AG04450 (cell line): Measurements from ENCODE around the gene TENT5A. TPM values are rescaled to one million over a fixed set of nuclear protein-coding genes. Genes with fewer than 3 reads are reported as not detected.
"Not testable (repeated sequence)": the region's sequence is repeated elsewhere in the genome, so short reads cannot be mapped to it uniquely, and the experiment has no call there.

ENCODE experiments used
- CTCF ChIA-PET: fragments of 300-600, 350-600 bp; formaldehyde crosslinking; extraction: SDS; loops from one replicate; lab custom pipeline; 2022; ENCODE audit warnings: antibody characterized with exemption, inconsistent platforms; lab: Charles Lee
- POLR2A ChIA-PET: fragments of 350-600 bp; formaldehyde crosslinking; extraction: SDS; loops from one replicate; lab custom pipeline; 2021; ENCODE audit warnings: antibody characterized with exemption, inconsistent platforms; lab: Yijun Ruan, JAX
- DNase-seq: peaks from one replicate; pipeline ENCODE4 v3.0.0-alpha.2; 2011; ENCODE audit warnings: low read depth, low spot score
- H3K27ac ChIP-seq: one replicate; pipeline ENCODE4 v1.5.1; 2012; ENCODE audit warnings: low read depth, low read length, control low read depth
- H3K27me3 ChIP-seq: one replicate; pipeline ENCODE4 v1.6.0; 2012; ENCODE audit warnings: low read length; ENCODE audit not compliant: control insufficient read depth, insufficient read depth
- H3K4me3 ChIP-seq: 2 replicates; pipeline ENCODE4 v1.5.1; 2011; ENCODE audit warnings: mild to moderate bottlenecking, low read depth, low read length, control low read depth
- H3K9me3 ChIP-seq: 2 replicates; pipeline ENCODE4 v1.5.1; 2012; ENCODE audit warnings: low read length; ENCODE audit not compliant: control insufficient read depth, insufficient read depth
- polyA plus RNA-seq: library from polyadenylated mRNA; depleted of rRNA; stranded (reverse); fragments of >200 nt; gene quantifications from 2 replicates; pipeline ENCODE4 v1.2.3, GENCODE V29; 2011
- TF ChIP-seq, protein P1 (sequence below): IDR thresholded peaks from 2 replicates; pipeline ENCODE4 v1.5.1; 2011; ENCODE audit warnings: low read depth, low read length, control low read depth, inconsistent platforms

Gene TENT5A
- polyA plus RNA-seq, 1 experiment, result 14.0 TPM

DNA sequence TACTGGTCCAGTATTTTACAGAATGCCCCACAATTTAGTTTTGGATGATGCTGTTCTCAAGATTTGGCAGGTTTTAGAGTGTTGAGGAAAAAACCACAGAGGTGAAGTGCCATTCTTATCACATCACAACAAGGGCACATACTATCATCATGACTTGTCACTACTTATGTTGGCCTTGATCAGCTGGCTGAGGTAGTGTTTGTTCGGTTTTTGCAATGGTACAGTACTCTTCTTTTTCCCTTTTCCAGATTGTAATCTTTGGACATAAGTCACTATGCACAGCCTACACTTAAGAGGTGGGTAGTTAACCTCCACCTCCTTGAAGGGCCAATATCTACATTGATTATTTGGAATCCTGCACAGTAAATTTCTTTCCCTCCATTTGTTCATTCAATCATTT, 8.8 kb downstream of the TENT5A start:
- Histone ChIP-seq H3K4me3 (no peak overlapping the region), H3K9me3 (no peaks in the 10 kb centered on the region), H3K27ac (no peak overlapping the region), H3K27me3 (no peaks in the 10 kb centered on the region)
- no peak for DNase-seq
- POLR2A ChIA-PET, result no interaction called here
- CTCF ChIA-PET, result no interaction called here
- TF ChIP-seq, protein P1, sequence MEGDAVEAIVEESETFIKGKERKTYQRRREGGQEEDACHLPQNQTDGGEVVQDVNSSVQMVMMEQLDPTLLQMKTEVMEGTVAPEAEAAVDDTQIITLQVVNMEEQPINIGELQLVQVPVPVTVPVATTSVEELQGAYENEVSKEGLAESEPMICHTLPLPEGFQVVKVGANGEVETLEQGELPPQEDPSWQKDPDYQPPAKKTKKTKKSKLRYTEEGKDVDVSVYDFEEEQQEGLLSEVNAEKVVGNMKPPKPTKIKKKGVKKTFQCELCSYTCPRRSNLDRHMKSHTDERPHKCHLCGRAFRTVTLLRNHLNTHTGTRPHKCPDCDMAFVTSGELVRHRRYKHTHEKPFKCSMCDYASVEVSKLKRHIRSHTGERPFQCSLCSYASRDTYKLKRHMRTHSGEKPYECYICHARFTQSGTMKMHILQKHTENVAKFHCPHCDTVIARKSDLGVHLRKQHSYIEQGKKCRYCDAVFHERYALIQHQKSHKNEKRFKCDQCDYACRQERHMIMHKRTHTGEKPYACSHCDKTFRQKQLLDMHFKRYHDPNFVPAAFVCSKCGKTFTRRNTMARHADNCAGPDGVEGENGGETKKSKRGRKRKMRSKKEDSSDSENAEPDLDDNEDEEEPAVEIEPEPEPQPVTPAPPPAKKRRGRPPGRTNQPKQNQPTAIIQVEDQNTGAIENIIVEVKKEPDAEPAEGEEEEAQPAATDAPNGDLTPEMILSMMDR, result no peak

DNA sequence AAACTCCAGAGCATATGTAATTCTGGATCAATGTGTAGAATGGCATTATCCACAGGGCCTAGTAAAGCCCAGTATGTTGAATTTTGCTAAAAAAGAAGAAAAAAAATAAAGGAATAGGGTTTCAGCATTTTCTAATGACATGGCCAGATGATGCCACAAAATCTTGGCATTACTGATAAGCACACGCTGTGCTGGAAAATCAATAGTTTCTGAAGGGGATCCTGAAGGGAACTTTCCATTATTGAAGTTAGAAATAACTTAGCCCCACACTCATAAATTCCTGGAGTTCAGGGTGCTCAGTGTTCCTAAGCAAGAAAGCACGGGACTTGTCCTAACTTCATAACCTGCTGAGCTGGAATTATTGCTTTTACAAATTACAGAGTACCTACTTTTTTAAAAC, 10.8 kb downstream of the TENT5A start:
- Histone ChIP-seq H3K27me3 (no peaks in the 10 kb centered on the region), H3K9me3 (no peaks in the 10 kb centered on the region), H3K4me3 (no peak overlapping the region), H3K27ac (no peak overlapping the region)
- DNase-seq, result no peak
- ChIA-PET CTCF (no interaction called here), POLR2A (no interaction called here)
- TF ChIP-seq, protein P1, result no peak

DNA sequence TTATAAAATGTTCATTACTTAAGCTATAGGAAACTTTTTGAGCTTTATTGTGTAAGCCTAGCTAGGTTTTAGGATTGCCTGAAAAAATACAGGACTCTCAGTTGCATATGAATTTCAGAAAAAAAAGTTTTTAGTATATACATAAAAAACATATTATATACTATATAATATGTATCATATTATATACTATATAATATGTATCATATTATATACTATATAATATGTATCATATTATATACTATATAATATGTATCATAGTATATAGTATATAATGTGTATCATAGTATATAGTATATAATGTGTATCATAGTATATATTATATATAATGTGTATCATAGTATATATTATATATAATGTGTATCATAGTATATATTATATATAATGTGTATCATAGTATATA, 11.9 kb downstream of the TENT5A start:
- CTCF ChIA-PET, result interaction anchor here (0.8 kb wide), 1 partner anchor 1526 kb away, joined by 3 read pairs; no protein-coding TSS in a partner anchor
- H3K27me3 ChIP-seq, H3K4me3 ChIP-seq, H3K9me3 ChIP-seq, POLR2A ChIA-PET, DNase-seq, H3K27ac ChIP-seq: not testable (repeated sequence)

DNA sequence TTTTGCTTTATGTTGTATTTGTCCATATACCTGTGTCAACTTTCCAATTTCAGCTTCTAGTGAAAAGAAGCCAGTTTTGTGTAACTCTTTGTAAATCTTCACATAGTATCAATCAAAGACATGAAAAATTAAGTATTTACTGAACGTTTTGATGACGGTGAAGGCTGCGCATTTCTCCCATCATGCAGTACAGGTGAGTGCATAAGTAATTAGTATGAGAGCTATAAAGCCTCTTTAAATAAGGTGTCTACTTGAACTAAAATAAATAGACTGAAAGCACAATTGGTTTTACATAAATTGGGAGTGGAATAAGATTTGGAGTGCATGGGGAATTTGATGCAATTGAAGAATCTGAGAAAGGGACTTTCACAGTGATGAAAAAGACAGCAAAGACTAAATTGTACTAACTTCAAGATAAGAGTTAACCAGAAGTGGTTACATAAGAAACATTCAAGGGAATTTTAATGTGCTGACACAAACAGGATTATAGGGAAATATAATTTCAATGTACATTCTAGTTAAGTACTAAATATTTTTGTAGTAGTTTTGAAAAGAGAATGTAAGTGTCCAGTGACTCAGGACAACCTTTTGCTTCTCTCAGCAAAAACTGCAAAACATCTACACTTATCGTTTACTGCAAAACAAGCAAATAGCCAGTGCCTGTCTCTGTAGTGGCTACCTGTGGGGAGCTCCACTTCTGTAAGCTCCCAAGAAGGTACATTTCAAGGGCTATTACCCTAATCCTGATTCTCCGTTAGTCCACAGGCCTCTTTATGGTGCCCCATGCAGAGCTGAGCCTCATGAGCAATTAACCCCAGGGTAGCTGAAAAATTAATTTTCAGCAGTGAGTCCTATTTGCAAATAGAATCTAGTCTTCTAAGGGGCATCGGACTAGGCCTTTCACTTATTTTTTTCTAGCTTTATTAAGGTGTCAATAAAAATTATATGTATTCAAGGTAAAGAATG, 13.0 kb downstream of the TENT5A start:
- CTCF ChIA-PET, result no interaction called here
- POLR2A ChIA-PET, result interaction anchor here (0.5 to 0.6 kb wide), 2 partner anchors 71 to 482 kb away, joined by 3 to 5 read pairs; no protein-coding TSS in a partner anchor
- Histone ChIP-seq H3K27ac (no peak overlapping the region), H3K27me3 (no peaks in the 10 kb centered on the region), H3K9me3 (no peaks in the 10 kb centered on the region), H3K4me3 (no peak overlapping the region)
- TF ChIP-seq, protein P1, result no peak
- DNase-seq, result no peak

DNA sequence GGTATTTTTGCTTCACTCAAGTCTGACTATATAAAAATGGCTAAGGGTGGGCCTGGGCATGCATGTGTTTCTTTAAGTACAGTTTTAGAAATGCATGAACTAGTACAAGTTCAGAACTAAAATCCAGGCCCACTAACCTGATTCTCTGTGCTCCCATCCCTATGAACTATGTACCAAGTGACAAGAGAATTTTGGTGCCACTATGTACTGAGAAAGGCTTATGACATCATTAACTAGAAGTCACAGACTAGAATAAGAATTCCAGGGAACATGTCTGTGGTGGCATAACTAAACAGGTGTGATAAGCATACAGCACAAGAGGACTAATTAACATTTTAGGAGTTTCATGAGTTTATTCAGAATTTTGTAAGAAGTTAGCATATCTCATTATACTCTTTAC, 16.1 kb downstream of the TENT5A start:
- ChIA-PET CTCF (no interaction called here), POLR2A (no interaction called here)
- H3K9me3 ChIP-seq, result no peaks in the 10 kb centered on the region
- no peak overlapping the region for H3K4me3 ChIP-seq
- H3K27ac ChIP-seq, result no peak overlapping the region
- no peaks in the 10 kb centered on the region for H3K27me3 ChIP-seq
- no peak for DNase-seq
- TF ChIP-seq, protein P1, result no peak
